ENCODE results near the gene SRR. TPM values are rescaled to one million over a fixed set of nuclear protein-coding genes. Genes with fewer than 3 reads are reported as not detected.

Gene SRR
- total and polyA plus RNA-seq, 2 donors (not counting 3 experiments of a cell fraction or from before 2014, with no cell fraction given) = 13.7 to 20.1 TPM

GRCh38 chr17:2267354-2267753 is 36.4 kb upstream of the SRR start:
- dilution Hi-C loops (cut with MboI; ENCODE audit: extremely low pct_ligation_motif_present, low sequenced_read_pairs) (no loop called here), intact Hi-C loops (cut with micrococcal nuclease) (no loop called here)
- no peak overlapping the region for H2AFZ ChIP-seq (ENCODE audit: low read depth, low read length)
- no peak overlapping the region for H3K4me3 ChIP-seq (replicated peaks in 1 of 3; ENCODE audit: insufficient read depth in 1 of 3, low read depth in 1 of 3, low read length in 3 of 3)
- H3K9ac ChIP-seq (replicated peaks; ENCODE audit: extremely low read depth, insufficient read depth, low read length) = no peak overlapping the region
- TF ChIP-seq POLR2A (IDR thresholded peaks at IDR 0.05; ENCODE audit: low read depth, low read length) (no peak), GATA2 (IDR thresholded peaks at IDR 0.05; ENCODE audit: insufficient read depth, insufficient read length, low read depth, low read length) (no peak), MYC (IDR thresholded peaks at IDR 0.05; ENCODE audit: low read depth, low read length) (no peak), POLR2AphosphoS5 (IDR thresholded peaks at IDR 0.05; ENCODE audit: insufficient read depth, low read depth, low read length) (no peak), FOS (IDR thresholded peaks at IDR 0.05; ENCODE audit: borderline replicate concordance, insufficient read depth, low read length) (no peak), JUN (IDR thresholded peaks at IDR 0.05; ENCODE audit: borderline replicate concordance, insufficient read depth, insufficient read length, low read depth) (no peak)
- no peaks in the 10 kb centered on the region for H3K79me2 ChIP-seq (ENCODE audit: control insufficient read depth, insufficient read depth, low read length)
- DNase-seq (ENCODE audit: low read depth, low spot score) = no peak
- FAIRE-seq = no peak
- H3K9me1 ChIP-seq (replicated peaks; ENCODE audit: control insufficient read depth, extremely low read depth, insufficient read depth, low read length) = no peaks in the 10 kb centered on the region
- no peak overlapping the region for H3K4me2 ChIP-seq (ENCODE audit: insufficient read depth, low read length)
- ChIA-PET POLR2A (no interaction called here), CTCF (interaction anchor here (1.6 to 1.9 kb wide), 2 partner anchors 14 to 213 kb away, joined by 3 to 4 read pairs; partner anchors contain the start of gene HIC1)
- no TSS peak for BruUV-seq (replicated peaks)
- H3K27ac ChIP-seq (ENCODE audit: insufficient read depth, low read depth, low read length) = no peak overlapping the region
- no peaks in the 10 kb centered on the region for H3K9me3 ChIP-seq (replicated peaks; ENCODE audit: control insufficient read depth, insufficient read depth, low read length)
- H3K4me1 ChIP-seq (ENCODE audit: control insufficient read depth, extremely low read depth, insufficient read depth, low read length) = no peaks in the 10 kb centered on the region
- H3K36me3 ChIP-seq (ENCODE audit: control insufficient read depth in 2 of 2, extremely low read depth in 1 of 2, insufficient read depth in 2 of 2, low read length in 2 of 2) = peaks cover 3% of the 10 kb centered on the region in 2 experiments
- no peaks in the 10 kb centered on the region for H3K27me3 ChIP-seq (ENCODE audit: control insufficient read depth in 2 of 2, insufficient read depth in 2 of 2, low read length in 2 of 2)
- no peaks in the 10 kb centered on the region for H4K20me1 ChIP-seq (replicated peaks; ENCODE audit: control insufficient read depth, extremely low read depth, insufficient read depth, low read length)

GRCh38 chr17:2271985-2272702 is 31.6 kb upstream of the SRR start:
- POLR2A ChIA-PET = no interaction called here
- CTCF ChIA-PET = no interaction called here
- BruUV-seq (replicated peaks) = no TSS peak
- no peak overlapping the region for H3K9ac ChIP-seq (replicated peaks; ENCODE audit: extremely low read depth, insufficient read depth, low read length)
- no peak overlapping the region for H2AFZ ChIP-seq (ENCODE audit: low read depth, low read length)
- H3K4me3 ChIP-seq (replicated peaks in 1 of 3; ENCODE audit: insufficient read depth in 1 of 3, low read depth in 1 of 3, low read length in 3 of 3) = no peak overlapping the region
- DNase-seq (ENCODE audit: low read depth, low spot score) (no peak), FAIRE-seq (no peak)
- no peaks in the 10 kb centered on the region for H3K4me1 ChIP-seq (ENCODE audit: control insufficient read depth, extremely low read depth, insufficient read depth, low read length)
- no peaks in the 10 kb centered on the region for H4K20me1 ChIP-seq (replicated peaks; ENCODE audit: control insufficient read depth, extremely low read depth, insufficient read depth, low read length)
- H3K27ac ChIP-seq (ENCODE audit: insufficient read depth, low read depth, low read length) = no peak overlapping the region
- no peak overlapping the region for H3K4me2 ChIP-seq (ENCODE audit: insufficient read depth, low read length)
- no peaks in the 10 kb centered on the region for H3K27me3 ChIP-seq (ENCODE audit: control insufficient read depth in 2 of 2, insufficient read depth in 2 of 2, low read length in 2 of 2)
- TF ChIP-seq CTCF (IDR thresholded peaks at IDR 0.05; ENCODE audit: extremely low read depth in 1 of 2, insufficient read depth in 1 of 2, low read depth in 1 of 2, low read length in 2 of 2) (no peak), POLR2A (IDR thresholded peaks at IDR 0.05; ENCODE audit: low read depth, low read length) (no peak)
- peaks cover 3% of the 10 kb centered on the region in 2 experiments for H3K36me3 ChIP-seq (ENCODE audit: control insufficient read depth in 2 of 2, extremely low read depth in 1 of 2, insufficient read depth in 2 of 2, low read length in 2 of 2)
- no peaks in the 10 kb centered on the region for H3K79me2 ChIP-seq (ENCODE audit: control insufficient read depth, insufficient read depth, low read length)
- intact Hi-C loops (cut with micrococcal nuclease) = no loop called here
- H3K9me1 ChIP-seq (replicated peaks; ENCODE audit: control insufficient read depth, extremely low read depth, insufficient read depth, low read length) = no peaks in the 10 kb centered on the region
- dilution Hi-C loops (cut with MboI; ENCODE audit: extremely low pct_ligation_motif_present, low sequenced_read_pairs) = no loop called here
- no peaks in the 10 kb centered on the region for H3K9me3 ChIP-seq (replicated peaks; ENCODE audit: control insufficient read depth, insufficient read depth, low read length)

Measured in endothelial cell of umbilical vein (primary cell).